HL-60 (cell line): ENCODE results near the gene CLEC4D.

Experiments
- POLR2AphosphoS5 ChIP-seq: IDR thresholded peaks from 2 replicates; pipeline ENCODE4 v1.6.1; 2012; ENCODE audit warnings: low read depth
- REST ChIP-seq: IDR thresholded peaks from 2 replicates; pipeline ENCODE4 v1.6.1; 2012; ENCODE audit warnings: low read depth; ENCODE audit not compliant: insufficient replicate concordance
- SPI1 ChIP-seq: IDR thresholded peaks from 2 replicates; pipeline ENCODE4 v1.6.1; 2012; ENCODE audit warnings: low read depth, mild to moderate bottlenecking, borderline replicate concordance
- TF ChIP-seq, protein P1 (sequence below): IDR thresholded peaks from one replicate; pipeline ENCODE4 v1.5.1; 2011; ENCODE audit warnings: low read length, control low read depth, inconsistent platforms; ENCODE audit not compliant: insufficient read depth

DNA sequence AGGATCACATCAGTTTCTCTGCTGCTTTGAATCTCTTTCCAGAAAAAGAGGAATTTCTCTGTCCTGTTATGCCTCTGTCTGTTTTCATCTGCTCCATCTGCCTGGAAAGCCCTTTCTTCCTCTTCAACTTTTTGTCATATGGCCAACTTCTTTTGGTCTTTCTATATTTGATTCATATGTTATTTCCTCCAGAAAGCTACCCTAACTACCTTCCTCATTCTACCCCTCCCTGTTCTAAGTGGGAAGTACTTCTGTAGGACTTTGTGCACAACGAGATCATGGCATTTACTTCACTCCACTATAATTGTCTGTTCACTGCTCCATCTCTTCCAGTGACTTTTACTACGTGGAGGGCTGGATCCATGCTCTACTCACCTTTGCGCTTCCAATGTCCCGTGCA is 5.9 kb downstream of the CLEC4D start:
- TF ChIP-seq, protein P1, sequence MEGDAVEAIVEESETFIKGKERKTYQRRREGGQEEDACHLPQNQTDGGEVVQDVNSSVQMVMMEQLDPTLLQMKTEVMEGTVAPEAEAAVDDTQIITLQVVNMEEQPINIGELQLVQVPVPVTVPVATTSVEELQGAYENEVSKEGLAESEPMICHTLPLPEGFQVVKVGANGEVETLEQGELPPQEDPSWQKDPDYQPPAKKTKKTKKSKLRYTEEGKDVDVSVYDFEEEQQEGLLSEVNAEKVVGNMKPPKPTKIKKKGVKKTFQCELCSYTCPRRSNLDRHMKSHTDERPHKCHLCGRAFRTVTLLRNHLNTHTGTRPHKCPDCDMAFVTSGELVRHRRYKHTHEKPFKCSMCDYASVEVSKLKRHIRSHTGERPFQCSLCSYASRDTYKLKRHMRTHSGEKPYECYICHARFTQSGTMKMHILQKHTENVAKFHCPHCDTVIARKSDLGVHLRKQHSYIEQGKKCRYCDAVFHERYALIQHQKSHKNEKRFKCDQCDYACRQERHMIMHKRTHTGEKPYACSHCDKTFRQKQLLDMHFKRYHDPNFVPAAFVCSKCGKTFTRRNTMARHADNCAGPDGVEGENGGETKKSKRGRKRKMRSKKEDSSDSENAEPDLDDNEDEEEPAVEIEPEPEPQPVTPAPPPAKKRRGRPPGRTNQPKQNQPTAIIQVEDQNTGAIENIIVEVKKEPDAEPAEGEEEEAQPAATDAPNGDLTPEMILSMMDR: no peak
- TF ChIP-seq POLR2AphosphoS5 (no peak), REST (no peak), SPI1 (peak; percentile 3; the same call in 1 of the 2 replicates)
